Embryonic facial prominence (tissue), 1 donor: ENCODE data around the gene ADAMTS9.

ENCODE experiments used
- DNase-seq: peaks from one replicate; pipeline ENCODE4 v3.0.0-alpha.2; 2016; ENCODE audit errors: extremely low spot score

ADAMTS9 gene

GRCh38 chr3:64539451-64540196 is 148.2 kb downstream of the ADAMTS9 start:
- DNase-seq = peak; percentile 76

- no peak for DNase-seq
These were observed 151.6 kb downstream of the ADAMTS9 start for GRCh38 chr3:64536166-64536565.

- peak; percentile 81 for DNase-seq
These were observed 154.0 kb downstream of the ADAMTS9 start for GRCh38 chr3:64533617-64534317.

GRCh38 chr3:64530434-64531049 is 157.3 kb downstream of the ADAMTS9 start:
- DNase-seq = no peak

- DNase-seq = no peak
These were observed 164.5 kb downstream of the ADAMTS9 start for GRCh38 chr3:64523324-64523723.

- no peak for DNase-seq
These were observed 167.5 kb downstream of the ADAMTS9 start for GRCh38 chr3:64520334-64520733.

- DNase-seq = no peak
These were observed 168.8 kb downstream of the ADAMTS9 start for GRCh38 chr3:64518950-64519349.

- no peak for DNase-seq
These were observed 169.3 kb downstream of the ADAMTS9 start for GRCh38 chr3:64518496-64518895.

GRCh38 chr3:64514889-64515288 is 172.9 kb downstream of the ADAMTS9 start:
- no peak for DNase-seq

- DNase-seq = no peak
These were observed 178.6 kb downstream of the ADAMTS9 start for GRCh38 chr3:64509206-64509605.

- no peak for DNase-seq
These were observed 179.7 kb downstream of the ADAMTS9 start for GRCh38 chr3:64508140-64508539.

GRCh38 chr3:64506255-64506654 is 181.5 kb downstream of the ADAMTS9 start:
- DNase-seq = no peak

- DNase-seq = no peak
These were observed 182.4 kb downstream of the ADAMTS9 start for GRCh38 chr3:64505419-64505818.

- no peak for DNase-seq
These were observed 185.5 kb downstream of the ADAMTS9 start for GRCh38 chr3:64502284-64502683.

GRCh38 chr3:64501298-64501906 is 186.4 kb downstream of the ADAMTS9 start:
- DNase-seq = no peak

- no peak for DNase-seq
These were observed 190.9 kb downstream of the ADAMTS9 start for GRCh38 chr3:64496786-64497490.

GRCh38 chr3:64495781-64496334 is 191.9 kb downstream of the ADAMTS9 start:
- no peak for DNase-seq

- DNase-seq = no peak
These were observed 192.5 kb downstream of the ADAMTS9 start for GRCh38 chr3:64495121-64495780.

GRCh38 chr3:64494526-64494925 is 193.3 kb downstream of the ADAMTS9 start:
- no peak for DNase-seq

GRCh38 chr3:64493149-64493548 is 194.7 kb downstream of the ADAMTS9 start:
- DNase-seq = no peak

GRCh38 chr3:64491843-64492242 is 196.0 kb downstream of the ADAMTS9 start:
- no peak for DNase-seq
